Stomach smooth muscle (tissue), 2 donors: ENCODE results near the gene STK17A.

Source experiments
- H3K27ac ChIP-seq: one replicate; pipeline ENCODE4 v1.7.0; 2013; ENCODE audit warnings: mild to moderate bottlenecking, low read length, inconsistent platforms
- H3K27me3 ChIP-seq, 2 donors: one replicate each; pipeline ENCODE4 v1.7.0; 2013; ENCODE audit warnings: low read length in 2 of 2; ENCODE audit not compliant: insufficient read depth in 2 of 2, control insufficient read depth in 1 of 2
- H3K36me3 ChIP-seq, 2 donors: one replicate each; pipeline ENCODE4 v1.7.0; 2013; ENCODE audit warnings: low read length in 2 of 2; ENCODE audit not compliant: control insufficient read depth in 2 of 2, insufficient read depth in 2 of 2
- H3K4me1 ChIP-seq: one replicate; pipeline ENCODE4 v1.7.0; 2013; ENCODE audit warnings: low read length; ENCODE audit not compliant: control insufficient read depth, insufficient read depth
- H3K4me3 ChIP-seq, 2 donors: one replicate each; pipeline ENCODE4 v1.7.0; 2013; ENCODE audit warnings: low read length in 2 of 2
- H3K9ac ChIP-seq, 2 donors: one replicate each; pipeline ENCODE4 v1.7.0; 2013; ENCODE audit warnings: low read length in 2 of 2, mild to moderate bottlenecking in 1 of 2
- H3K9me3 ChIP-seq, 2 donors: one replicate each; pipeline ENCODE4 v1.7.0; 2013; ENCODE audit warnings: low read length in 2 of 2; ENCODE audit not compliant: control insufficient read depth in 2 of 2
- donor health status: healthy.
- donor health status: Pancreatic carcinoma.

STK17A gene

DNA sequence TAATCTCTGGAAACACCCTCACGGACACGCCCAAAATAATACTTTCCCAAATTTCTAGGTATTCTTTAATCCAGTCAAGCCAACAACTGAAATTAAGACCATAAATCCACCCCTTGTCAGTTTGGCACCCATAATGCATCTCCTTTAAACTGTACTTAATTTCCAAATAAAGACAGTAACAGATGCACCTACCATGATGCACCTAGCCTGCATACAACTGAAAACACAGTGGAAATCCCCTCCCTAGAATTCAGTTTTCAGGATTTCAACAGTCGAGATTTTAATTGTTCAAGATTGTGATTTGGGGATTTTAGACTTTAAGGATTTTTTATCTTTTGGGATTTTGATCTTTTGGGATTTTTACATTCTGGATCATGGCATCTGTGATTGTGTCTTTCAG, 17.1 kb downstream of the STK17A start:
- no peak overlapping the region for H3K9ac ChIP-seq
- H3K27ac ChIP-seq, result no peak overlapping the region
- no peaks in the 10 kb centered on the region for H3K27me3 ChIP-seq
- H3K4me1 ChIP-seq, result no peaks in the 10 kb centered on the region
- H3K4me3 ChIP-seq, result no peak overlapping the region
- H3K9me3 ChIP-seq, result no peaks in the 10 kb centered on the region
- H3K36me3 ChIP-seq, result peaks cover 0 to 6% of the 10 kb centered on the region in 2 donors

DNA sequence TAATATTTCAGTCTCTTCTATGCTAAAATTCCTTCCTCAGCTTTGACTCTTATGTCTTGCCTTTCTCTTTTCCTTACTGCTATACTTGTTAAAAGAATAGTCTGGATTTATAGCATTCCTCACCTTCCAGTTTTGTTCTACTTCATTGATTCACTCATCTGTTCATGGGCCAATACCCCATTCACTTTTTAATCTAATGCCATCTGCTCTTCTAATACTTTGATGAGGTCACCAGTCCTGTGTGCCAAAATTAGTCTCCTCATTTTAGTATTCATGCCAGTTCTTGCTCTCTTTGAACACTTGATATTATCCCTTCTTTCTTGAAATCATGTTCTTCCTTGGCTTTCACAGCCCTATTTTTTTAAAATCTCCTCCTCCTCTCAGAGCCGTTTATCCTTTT, 19.3 kb downstream of the STK17A start:
- Histone ChIP-seq H3K27me3 (no peaks in the 10 kb centered on the region), H3K36me3 (peaks cover 0 to 6% of the 10 kb centered on the region in 2 donors), H3K27ac (no peak overlapping the region), H3K9me3 (no peaks in the 10 kb centered on the region), H3K4me3 (no peak overlapping the region), H3K9ac (no peak overlapping the region), H3K4me1 (no peaks in the 10 kb centered on the region)

DNA sequence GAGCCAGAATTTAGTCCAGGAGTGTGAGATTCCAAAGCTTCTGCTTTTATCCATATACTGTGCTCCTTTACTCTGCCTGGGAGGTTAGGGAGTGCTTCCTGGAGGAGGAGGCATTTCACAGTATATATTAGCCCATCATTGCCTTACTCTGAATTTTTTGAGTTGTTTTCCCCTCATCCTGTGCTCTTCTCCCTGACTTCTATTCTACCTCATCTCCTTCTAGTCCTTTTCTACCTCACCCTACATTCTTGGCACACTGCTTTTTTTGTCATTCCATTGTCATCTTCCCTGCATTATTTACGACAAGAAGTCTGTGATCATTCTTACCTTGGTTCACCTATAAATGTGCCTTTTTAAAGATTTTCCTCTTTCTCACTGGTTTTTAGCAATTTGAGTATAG, 21.3 kb downstream of the STK17A start:
- Histone ChIP-seq H3K9me3 (no peaks in the 10 kb centered on the region), H3K4me1 (no peaks in the 10 kb centered on the region), H3K4me3 (no peak overlapping the region), H3K27me3 (no peaks in the 10 kb centered on the region), H3K27ac (no peak overlapping the region), H3K36me3 (peaks cover 3 to 9% of the 10 kb centered on the region in 2 donors), H3K9ac (no peak overlapping the region)

GRCh38 chr7:43609097-43609496, 26.2 kb downstream of the STK17A start:
- Histone ChIP-seq H3K4me3 (no peak overlapping the region), H3K9me3 (no peaks in the 10 kb centered on the region), H3K4me1 (peaks cover 20% of the 10 kb centered on the region), H3K36me3 (peaks cover 8% of the 10 kb centered on the region in 2 donors), H3K27ac (no peak overlapping the region), H3K9ac (no peak overlapping the region), H3K27me3 (no peaks in the 10 kb centered on the region)

DNA sequence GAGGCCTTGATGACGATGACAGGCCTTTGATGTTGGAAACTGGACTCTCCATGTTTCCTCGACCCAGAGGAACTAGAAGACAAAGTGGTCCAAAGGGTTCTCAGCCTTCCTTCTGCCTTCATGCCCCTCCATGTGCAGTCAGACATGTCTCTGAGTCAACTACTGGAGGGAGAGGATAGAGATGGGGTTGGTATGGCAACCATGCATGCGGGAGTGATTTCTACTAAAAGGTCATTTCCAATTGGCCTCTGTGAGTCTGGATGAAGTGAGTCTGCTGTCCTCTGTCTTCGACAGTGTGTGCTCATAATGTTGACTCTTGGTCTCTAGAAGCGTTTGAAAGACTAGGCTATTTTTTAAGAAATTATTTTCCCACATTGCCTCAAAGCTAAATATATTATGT, 29.2 kb downstream of the STK17A start:
- H3K9ac ChIP-seq, result no peak overlapping the region
- H3K4me1 ChIP-seq, result peaks cover 20% of the 10 kb centered on the region

GRCh38 chr7:43612599-43613589, 30.0 kb downstream of the STK17A start:
- no peak overlapping the region for H3K4me3 ChIP-seq
- no peaks in the 10 kb centered on the region for H3K9me3 ChIP-seq
- no peaks in the 10 kb centered on the region for H3K27me3 ChIP-seq
- peak overlapping the region in 1 of 2 donors; percentile 14 for H3K9ac ChIP-seq
- H3K27ac ChIP-seq, result no peak overlapping the region
- peaks cover 20% of the 10 kb centered on the region for H3K4me1 ChIP-seq
- H3K36me3 ChIP-seq, result peaks cover 8% of the 10 kb centered on the region in 2 donors

More for the DNA sequence above, 29.2 kb downstream of the STK17A start:
- no peak overlapping the region for H3K4me3 ChIP-seq
- no peaks in the 10 kb centered on the region for H3K27me3 ChIP-seq
- no peaks in the 10 kb centered on the region for H3K9me3 ChIP-seq
- H3K27ac ChIP-seq, result peak overlapping the region; percentile 31
- H3K36me3 ChIP-seq, result peaks cover 8% of the 10 kb centered on the region in 2 donors

- Histone ChIP-seq H3K27ac (no peak overlapping the region), H3K4me1 (peaks cover 20% of the 10 kb centered on the region), H3K9me3 (no peaks in the 10 kb centered on the region), H3K9ac (no peak overlapping the region), H3K4me3 (no peak overlapping the region), H3K36me3 (peaks cover 0 to 2% of the 10 kb centered on the region in 2 donors), H3K27me3 (no peaks in the 10 kb centered on the region)
Observed at GRCh38 chr7:43615558-43616145, 32.7 kb downstream of the STK17A start.

DNA sequence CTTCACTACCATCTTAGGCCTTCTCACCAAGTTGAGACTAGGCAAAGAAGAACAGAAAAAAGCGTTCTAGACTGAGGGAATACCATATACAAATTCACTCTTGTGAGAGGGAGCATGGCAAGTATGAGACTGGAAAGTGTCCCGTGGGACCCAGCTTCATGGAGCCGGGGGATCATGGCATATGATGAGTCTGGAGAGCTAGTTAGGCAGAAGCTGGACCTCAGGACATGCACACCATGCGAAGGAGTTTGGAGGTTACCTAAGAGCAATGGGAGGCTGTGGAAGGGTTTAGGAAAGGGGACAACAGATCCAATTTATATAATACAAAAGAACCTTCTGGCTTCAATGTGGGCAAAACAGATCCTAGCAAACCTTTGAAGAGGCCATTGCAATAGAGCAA, 34.1 kb downstream of the STK17A start:
- Histone ChIP-seq H3K27ac (no peak overlapping the region), H3K4me1 (peaks cover 12% of the 10 kb centered on the region), H3K36me3 (peaks cover 0 to 1% of the 10 kb centered on the region in 2 donors), H3K9me3 (no peaks in the 10 kb centered on the region), H3K27me3 (no peaks in the 10 kb centered on the region), H3K9ac (no peak overlapping the region), H3K4me3 (no peak overlapping the region)

DNA sequence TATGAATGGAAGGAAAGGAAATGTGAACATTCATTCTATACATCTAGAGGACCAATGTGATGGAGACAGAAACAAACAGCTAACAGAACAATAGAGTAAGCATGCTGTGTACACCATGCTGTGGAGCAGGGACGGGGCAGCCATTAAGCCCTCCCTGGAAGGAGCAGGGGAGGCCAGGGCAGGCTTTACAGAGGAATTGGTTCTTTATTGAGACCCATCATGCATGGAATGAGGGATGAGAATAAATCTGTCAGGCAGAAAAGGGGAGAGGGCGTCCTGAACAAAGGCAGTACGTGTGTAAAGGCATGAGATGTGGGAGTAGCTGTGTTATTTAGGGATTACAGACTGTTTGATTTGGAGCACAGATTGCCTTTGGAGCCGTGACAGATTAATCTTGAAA, 35.2 kb downstream of the STK17A start:
- peaks cover 3% of the 10 kb centered on the region for H3K4me1 ChIP-seq
- no peaks in the 10 kb centered on the region for H3K27me3 ChIP-seq
- H3K9me3 ChIP-seq, result no peaks in the 10 kb centered on the region
- H3K36me3 ChIP-seq, result no peaks in the 10 kb centered on the region
- H3K9ac ChIP-seq, result no peak overlapping the region
- no peak overlapping the region for H3K4me3 ChIP-seq
- no peak overlapping the region for H3K27ac ChIP-seq

DNA sequence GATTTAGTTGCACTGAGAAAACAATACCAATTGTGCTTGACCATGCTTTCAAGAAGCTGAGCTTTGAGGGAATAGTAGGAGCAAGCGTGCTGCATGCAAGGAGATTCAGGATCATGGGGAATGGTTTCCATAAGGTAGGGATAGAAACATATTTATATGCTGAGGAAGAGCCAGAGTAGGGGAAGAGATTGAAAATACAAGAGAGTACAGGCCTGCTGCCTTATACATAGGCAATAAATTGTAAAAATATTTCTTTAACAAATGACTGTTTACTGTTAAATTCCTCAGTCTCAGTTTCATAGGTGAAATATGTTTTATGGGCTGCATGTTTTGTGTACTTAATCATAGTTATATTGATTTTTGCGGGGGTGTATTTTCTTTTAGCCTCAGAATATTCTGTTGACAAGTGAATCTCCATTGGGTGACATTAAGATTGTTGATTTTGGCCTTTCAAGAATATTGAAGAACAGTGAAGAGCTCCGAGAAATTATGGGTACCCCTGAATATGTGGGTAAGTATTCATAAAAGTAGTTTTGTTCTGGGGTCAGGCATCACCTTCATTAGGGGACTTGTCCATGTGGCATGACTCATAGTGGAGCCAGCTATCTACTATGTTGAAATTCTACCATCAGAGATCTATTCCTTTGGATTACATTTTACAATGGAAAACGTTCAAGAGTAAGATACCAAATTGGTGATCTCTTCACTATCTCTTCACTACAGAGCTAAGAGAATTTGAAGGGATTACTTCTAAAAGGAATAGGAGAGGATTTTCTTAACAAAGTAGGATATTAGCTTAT, 36.5 kb downstream of the STK17A start:
- Histone ChIP-seq H3K9ac (no peak overlapping the region), H3K27me3 (no peaks in the 10 kb centered on the region), H3K9me3 (no peaks in the 10 kb centered on the region), H3K27ac (no peak overlapping the region), H3K4me1 (no peaks in the 10 kb centered on the region), H3K36me3 (peaks cover 0 to 2% of the 10 kb centered on the region in 2 donors), H3K4me3 (no peak overlapping the region)
